ENCODE measurements around the gene FBN3.

GRCh38 chr19:8196271-8196927, 47.0 kb upstream of the FBN3 start:
- TF ChIP-seq TAF1 (IDR thresholded peaks at IDR 0.05; ENCODE audit: low read depth, low read length) (no peak), POLR2A (IDR thresholded peaks at IDR 0.05; ENCODE audit: low read depth, low read length) (no peak), POLR2AphosphoS5 (IDR thresholded peaks at IDR 0.05; ENCODE audit: low read depth, low read length) (no peak), PAX5 (IDR thresholded peaks at IDR 0.05; ENCODE audit: insufficient read depth, low read length, severe bottlenecking) (no peak), SPI1 (IDR thresholded peaks at IDR 0.05; ENCODE audit: low read depth, low read length) (peak; percentile 94)

Data from GM12891 (cell line).